Loucy (cell line): ENCODE results near the gene PLXNA2.

Source experiments
- CTCF ChIP-seq: fragments of 200-600 bp; sonication (generic); conservative IDR thresholded peaks from 2 replicates; pipeline ENCODE4 v1.5.1; 2014; ENCODE audit warnings: mild to moderate bottlenecking, antibody characterized with exemption, low read length
- EZH2phosphoT487 ChIP-seq: fragments of 200-600 bp; IDR thresholded peaks from 2 replicates; pipeline ENCODE4 v1.6.1; 2018; ENCODE audit warnings: antibody characterized with exemption, mild to moderate bottlenecking, moderate library complexity, borderline replicate concordance

GRCh38 chr1:208256091-208256490, 11.9 kb upstream of the PLXNA2 start:
- no peak for TF ChIP-seq CTCF
- TF ChIP-seq EZH2phosphoT487, result no peak
